ENCODE data around the gene HMG20B. TPM values are rescaled to one million over a fixed set of nuclear protein-coding genes. Genes with fewer than 3 reads are reported as not detected.

The HMG20B gene
- total and polyA plus RNA-seq, 7 donors: 61.3 to 148 (median 105) TPM

GRCh38 chr19:3538965-3539755 lies 33.6 kb upstream of the HMG20B start, which contains the start of gene TEKTIP1:
TEKTIP1 (plus strand) TSS chr19:3539174; CDS start chr19:3539178, 4 bp downstream.
- H3K27me3 ChIP-seq: no peaks in the 10 kb centered on the region
- H3K4me1 ChIP-seq: peaks cover 0 to 6% (median 2%) of the 10 kb centered on the region in 4 donors
- no peaks in the 10 kb centered on the region for H3K9me3 ChIP-seq
- no peak within 1 kb of the TSS for H3K4me3 ChIP-seq
- no peak for DNase-seq
- intact Hi-C loops (cut with DNase I): no loop called here
- peaks cover 0 to 37% (median 12%) of the 10 kb centered on the region in 4 donors for H3K36me3 ChIP-seq
- H3K27ac ChIP-seq: no peak within 1 kb of the TSS
- 70 to 72% methylated on average over 28 of the region's 28 CpGs for WGBS, 2 donors
- TF ChIP-seq POLR2A (IDR thresholded peaks at IDR 0.05) (no peak), CTCF (IDR thresholded peaks at IDR 0.05) (no peak), POLR2AphosphoS5 (IDR thresholded peaks at IDR 0.05) (no peak), EP300 (IDR thresholded peaks at IDR 0.05) (no peak)

DNA sequence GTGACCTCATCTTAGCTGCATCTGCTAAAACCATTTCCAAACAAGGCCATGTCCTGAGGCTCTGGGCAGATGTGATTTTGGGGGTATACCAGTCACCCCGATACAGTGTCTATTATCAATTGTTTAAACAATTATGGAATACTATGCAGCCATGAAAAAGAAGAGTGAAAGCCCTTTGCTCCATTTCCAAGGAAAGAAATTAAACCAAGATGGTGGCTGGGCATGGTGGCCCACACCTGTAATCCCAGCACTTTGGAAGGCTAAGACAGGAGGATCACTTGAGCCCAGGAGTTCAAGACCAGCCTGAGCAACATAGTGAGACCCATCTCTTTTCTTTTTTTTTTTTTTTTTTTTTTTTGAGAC lies 33.0 kb upstream of the HMG20B start:
- no peak for TF ChIP-seq EP300 (IDR thresholded peaks at IDR 0.05)
- no peak for TF ChIP-seq POLR2A (IDR thresholded peaks at IDR 0.05)
- no peak for TF ChIP-seq CTCF (IDR thresholded peaks at IDR 0.05)
- no peak for TF ChIP-seq POLR2AphosphoS5 (IDR thresholded peaks at IDR 0.05)
- no peak overlapping the region for H3K27ac ChIP-seq
- WGBS, 2 donors: 94 to 98% methylated on average over 1 of the region's 1 CpG
- intact Hi-C loops (cut with DNase I): no loop called here
- DNase-seq: no peak
- no peaks in the 10 kb centered on the region for H3K27me3 ChIP-seq
- peaks cover 0 to 6% (median 2%) of the 10 kb centered on the region in 4 donors for H3K4me1 ChIP-seq
- no peak overlapping the region for H3K4me3 ChIP-seq
- H3K9me3 ChIP-seq: no peaks in the 10 kb centered on the region
- H3K36me3 ChIP-seq: peaks cover 0 to 31% (median 10%) of the 10 kb centered on the region in 4 donors

DNA sequence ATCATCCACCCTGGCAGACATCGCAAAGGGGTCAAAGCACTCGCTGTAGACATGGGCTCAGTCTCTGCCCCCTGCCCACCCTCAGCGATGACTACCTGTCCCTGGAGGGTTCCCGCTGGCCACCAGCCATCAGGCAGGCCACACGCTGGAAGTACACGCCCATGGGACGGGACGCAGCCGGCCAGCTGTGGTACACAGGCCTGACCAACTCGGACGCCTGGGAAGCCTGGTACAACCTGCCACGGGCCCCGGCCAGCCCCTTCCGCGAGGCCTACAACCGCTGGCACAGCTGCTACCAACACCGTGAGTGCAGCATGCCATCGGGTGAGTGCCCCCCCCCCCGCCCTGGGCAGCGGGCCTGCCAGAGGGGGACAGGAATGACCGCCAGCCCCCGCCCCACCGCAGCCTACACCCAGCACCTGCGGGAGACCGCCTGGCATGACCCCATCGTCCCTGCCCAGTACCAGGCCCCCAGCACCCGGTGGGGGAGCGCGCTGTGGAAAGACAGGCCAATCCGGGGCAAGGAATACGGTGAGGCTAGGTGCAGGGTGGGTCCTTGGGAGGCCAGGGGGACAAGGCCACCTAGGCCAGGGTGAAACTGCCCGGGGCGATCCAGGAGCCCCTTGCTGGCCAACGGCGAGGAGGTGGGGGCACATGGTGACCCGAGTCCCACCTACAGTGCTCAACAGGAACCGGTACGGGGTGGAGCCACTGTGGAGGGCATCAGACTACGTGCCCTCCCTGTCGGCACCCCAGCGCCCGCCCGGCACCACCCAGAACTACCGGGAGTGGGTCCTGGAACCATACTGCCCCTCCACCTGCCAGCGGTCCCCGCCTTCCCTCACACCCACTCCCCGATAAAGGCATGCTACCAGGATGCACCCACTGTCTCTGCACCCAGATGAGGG lies 29.3 kb upstream of the HMG20B start:
- WGBS, 2 donors: 79 to 90% methylated on average over 47 of the region's 47 CpGs
- Histone ChIP-seq H3K9me3 (no peaks in the 10 kb centered on the region), H3K27me3 (no peaks in the 10 kb centered on the region), H3K27ac (no peak overlapping the region), H3K36me3 (peaks cover 0 to 22% (median 0%) of the 10 kb centered on the region in 4 donors), H3K4me3 (no peak overlapping the region), H3K4me1 (peaks cover 0 to 6% (median 0%) of the 10 kb centered on the region in 4 donors)
- no peak for TF ChIP-seq CTCF (IDR thresholded peaks at IDR 0.05)
- TF ChIP-seq POLR2A (IDR thresholded peaks at IDR 0.05): no peak
- TF ChIP-seq POLR2AphosphoS5 (IDR thresholded peaks at IDR 0.05): no peak
- TF ChIP-seq EP300 (IDR thresholded peaks at IDR 0.05): no peak
- intact Hi-C loops (cut with DNase I): no loop called here
- peak; percentile 67 for DNase-seq

DNA sequence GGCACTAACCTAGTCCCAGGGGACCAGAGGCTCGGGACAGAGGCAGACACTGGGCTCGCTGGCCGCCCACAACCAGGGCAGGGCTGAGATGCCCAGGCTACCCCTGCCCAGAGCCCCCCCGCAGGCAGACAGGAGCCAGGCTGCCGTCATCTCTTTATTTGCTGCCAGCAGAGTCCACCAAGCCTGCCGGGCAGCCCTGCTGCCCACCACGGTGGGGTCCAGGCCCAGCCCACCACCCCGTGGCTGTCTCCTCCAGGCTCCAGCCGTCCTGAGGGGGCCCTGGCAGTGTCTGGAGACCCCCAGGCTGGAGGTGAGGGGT lies 28.7 kb upstream of the HMG20B start:
- Histone ChIP-seq H3K4me3 (no peak overlapping the region), H3K4me1 (peaks cover 0 to 2% (median 0%) of the 10 kb centered on the region in 4 donors), H3K36me3 (peaks cover 0 to 22% (median 0%) of the 10 kb centered on the region in 4 donors), H3K9me3 (no peaks in the 10 kb centered on the region), H3K27ac (no peak overlapping the region), H3K27me3 (no peaks in the 10 kb centered on the region)
- intact Hi-C loops (cut with DNase I): no loop called here
- WGBS, 2 donors: 87 to 88% methylated on average over 9 of the region's 9 CpGs
- TF ChIP-seq EP300 (IDR thresholded peaks at IDR 0.05) (no peak), POLR2AphosphoS5 (IDR thresholded peaks at IDR 0.05) (no peak), POLR2A (IDR thresholded peaks at IDR 0.05) (no peak), CTCF (IDR thresholded peaks at IDR 0.05) (no peak)
- no peak for DNase-seq
